Mesenchymal stem cell (in vitro differentiated cells and primary cell): ENCODE measurements around the gene EFTUD2.

Experiments
- DNase-seq: peaks from one replicate; pipeline ENCODE4 v3.0.0-alpha.2; 2013
- H2AFZ ChIP-seq: one replicate; pipeline ENCODE4 v1.6.1; 2013; ENCODE audit warnings: low read depth, mild to moderate bottlenecking, control low read depth, inconsistent platforms, low read length, moderate library complexity
- H2AK5ac ChIP-seq: 2 replicates; pipeline ENCODE4 v1.6.1; 2013; ENCODE audit warnings: low read length, moderate library complexity, mild to moderate bottlenecking, inconsistent platforms; ENCODE audit not compliant: severe bottlenecking
- H2BK120ac ChIP-seq: one replicate; pipeline ENCODE4 v1.6.1; 2013; ENCODE audit warnings: low read depth, mild to moderate bottlenecking, inconsistent platforms, low read length, moderate library complexity
- H2BK12ac ChIP-seq, 2 experiments: one replicate each; pipeline ENCODE4 v1.6.1; 2013; ENCODE audit warnings: inconsistent platforms in 2 of 2, low read length in 2 of 2, mild to moderate bottlenecking in 2 of 2, moderate library complexity in 2 of 2, control low read depth in 1 of 2
- H2BK15ac ChIP-seq: one replicate; pipeline ENCODE4 v1.6.1; 2013; ENCODE audit warnings: mild to moderate bottlenecking, low read depth, inconsistent platforms; ENCODE audit not compliant: poor library complexity, severe bottlenecking
- H2BK5ac ChIP-seq: 2 replicates; pipeline ENCODE4 v1.6.1; 2013; ENCODE audit warnings: low read depth, mild to moderate bottlenecking, low read length, control low read depth, inconsistent platforms; ENCODE audit not compliant: poor library complexity, severe bottlenecking
- H3K14ac ChIP-seq, 2 experiments: one replicate each; pipeline ENCODE4 v1.6.1; 2013; ENCODE audit warnings: inconsistent platforms in 2 of 2, low read length in 2 of 2, control low read depth in 1 of 2, mild to moderate bottlenecking in 1 of 2, moderate library complexity in 1 of 2
- H3K18ac ChIP-seq, 2 experiments: one replicate each; pipeline ENCODE4 v1.6.1; 2013; ENCODE audit warnings: inconsistent platforms in 2 of 2, low read length in 2 of 2, control low read depth in 1 of 2, low read depth in 1 of 2, mild to moderate bottlenecking in 1 of 2
- H3K23ac ChIP-seq, 2 experiments: one replicate each; pipeline ENCODE4 v1.6.1; 2013; ENCODE audit warnings: inconsistent platforms in 2 of 2, low read length in 2 of 2, mild to moderate bottlenecking in 2 of 2, moderate library complexity in 2 of 2, control low read depth in 1 of 2
- H3K27ac ChIP-seq: 2 replicates; pipeline ENCODE4 v1.5.1; 2013; ENCODE audit warnings: mild to moderate bottlenecking, moderate library complexity, low read length, control low read depth, inconsistent platforms; ENCODE audit not compliant: poor library complexity, severe bottlenecking
- H3K27me3 ChIP-seq, 2 experiments: 2 replicates each; pipeline versions ENCODE4 v1.6.1 to v1.7.0; 2013; ENCODE audit warnings: low read length in 2 of 2, mild to moderate bottlenecking in 2 of 2, moderate library complexity in 2 of 2, control low read depth in 1 of 2, inconsistent platforms in 1 of 2; ENCODE audit not compliant: control insufficient read depth in 1 of 2, insufficient read depth in 1 of 2
- H3K36me3 ChIP-seq, 2 experiments: 2 replicates each; pipeline versions ENCODE4 v1.6.1 to v1.7.0; 2013; ENCODE audit warnings: low read length in 2 of 2, control low read depth in 1 of 2, inconsistent platforms in 1 of 2, low read depth in 1 of 2, mild to moderate bottlenecking in 1 of 2; ENCODE audit not compliant: insufficient read depth in 2 of 2, control insufficient read depth in 1 of 2
- H3K4ac ChIP-seq, 2 experiments: one replicate each; pipeline ENCODE4 v1.6.1; 2013; ENCODE audit warnings: inconsistent platforms in 2 of 2, low read length in 2 of 2, mild to moderate bottlenecking in 2 of 2, moderate library complexity in 2 of 2, control low read depth in 1 of 2, low read depth in 1 of 2
- H3K4me1 ChIP-seq: 2 replicates; pipeline ENCODE4 v1.6.1; 2013; ENCODE audit warnings: low read depth, low read length, control low read depth; ENCODE audit not compliant: control insufficient read depth, insufficient read depth
- H3K4me2 ChIP-seq: 2 replicates; pipeline ENCODE4 v1.6.1; 2013; ENCODE audit warnings: low read length, mild to moderate bottlenecking, inconsistent platforms; ENCODE audit not compliant: poor library complexity, severe bottlenecking
- H3K4me3 ChIP-seq, 2 experiments: 2 replicates each; pipeline versions ENCODE4 v1.5.1 to v1.7.0; 2013; ENCODE audit warnings: low read length in 2 of 2, mild to moderate bottlenecking in 2 of 2, control low read depth in 1 of 2, low read depth in 1 of 2; ENCODE audit not compliant: insufficient read depth in 1 of 2
- H3K79me1 ChIP-seq: replicated peaks from 2 replicates; pipeline ENCODE4 v1.6.1; 2013; ENCODE audit warnings: mild to moderate bottlenecking, control low read depth, low read length, inconsistent platforms; ENCODE audit not compliant: poor library complexity, severe bottlenecking
- H3K9ac ChIP-seq: 2 replicates; pipeline ENCODE4 v1.7.0; 2013; ENCODE audit warnings: mild to moderate bottlenecking, low read length, moderate library complexity
- H3K9me3 ChIP-seq: 2 replicates; pipeline ENCODE4 v1.7.0; 2013; ENCODE audit warnings: mild to moderate bottlenecking, low read length; ENCODE audit not compliant: control insufficient read depth
- H4K8ac ChIP-seq: one replicate; pipeline ENCODE4 v1.6.1; 2013; ENCODE audit warnings: inconsistent platforms, mild to moderate bottlenecking, low read length, moderate library complexity
- H4K91ac ChIP-seq: one replicate; pipeline ENCODE4 v1.6.1; 2013; ENCODE audit warnings: mild to moderate bottlenecking, low read length, inconsistent platforms
- whole genome bisulfite sequencing: methylation state at CpG from one replicate; pipeline ENCODE4 v1.1.7; 2013; ENCODE audit warnings: mixed read lengths; 5-methylcytosine and 5-hydroxymethylcytosine counted together

EFTUD2 gene

DNA sequence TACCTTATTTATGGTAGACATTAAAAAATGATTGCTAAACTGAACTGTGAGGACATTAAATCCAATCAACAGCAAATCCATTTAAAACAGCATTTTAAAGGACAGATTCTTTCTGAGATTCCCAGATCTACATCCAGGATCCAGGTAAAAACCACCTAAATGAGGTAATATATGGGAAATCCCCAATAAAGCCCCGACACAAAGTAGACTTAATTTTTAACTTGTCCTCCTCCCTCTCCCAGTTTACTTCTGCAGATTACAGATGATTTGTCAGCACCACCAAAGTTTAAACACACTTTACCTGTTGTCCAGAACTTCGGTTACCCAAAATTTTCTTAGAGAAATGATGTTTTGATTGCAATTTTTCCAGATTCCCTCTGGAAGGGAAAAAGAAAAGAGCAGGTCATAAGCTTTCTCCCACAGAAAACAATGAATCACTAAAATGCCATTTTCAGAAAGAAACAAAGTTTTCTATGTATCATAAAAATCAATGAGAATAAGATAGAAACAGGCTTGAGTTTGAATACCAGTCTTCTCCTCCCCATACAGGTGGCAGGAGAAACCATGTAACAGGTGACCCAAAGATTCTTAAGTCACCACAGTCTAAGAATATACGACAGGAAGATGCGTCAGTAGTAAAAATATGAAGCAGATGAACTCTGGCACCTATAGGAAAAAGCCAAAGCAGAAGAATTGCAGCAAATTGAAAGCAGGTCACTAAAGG, 92.0 kb downstream of the EFTUD2 start:
- Histone ChIP-seq H3K36me3 (peaks cover 13 to 29% of the 10 kb centered on the region in 2 experiments), H2BK5ac (no peak overlapping the region), H4K8ac (no peak overlapping the region), H3K9me3 (no peaks in the 10 kb centered on the region), H2AK5ac (no peak overlapping the region), H3K4ac (no peak overlapping the region), H3K27ac (peak overlapping the region; percentile 30), H2BK12ac (no peak overlapping the region), H3K27me3 (no peaks in the 10 kb centered on the region), H3K9ac (peak overlapping the region; percentile 33), H3K14ac (no peak overlapping the region), H3K23ac (no peak overlapping the region), H2BK120ac (peak overlapping the region; percentile 19), H2AFZ (no peak overlapping the region), H4K91ac (no peak overlapping the region), H3K4me2 (no peak overlapping the region), H3K4me3 (no peak overlapping the region), H3K79me1 (peaks cover 21% of the 10 kb centered on the region), H2BK15ac (no peak overlapping the region), H3K18ac (no peak overlapping the region), H3K4me1 (peaks cover 2% of the 10 kb centered on the region)
- 62% methylated on average over 3 of the region's 4 CpGs for WGBS
- DNase-seq = no peak

DNA sequence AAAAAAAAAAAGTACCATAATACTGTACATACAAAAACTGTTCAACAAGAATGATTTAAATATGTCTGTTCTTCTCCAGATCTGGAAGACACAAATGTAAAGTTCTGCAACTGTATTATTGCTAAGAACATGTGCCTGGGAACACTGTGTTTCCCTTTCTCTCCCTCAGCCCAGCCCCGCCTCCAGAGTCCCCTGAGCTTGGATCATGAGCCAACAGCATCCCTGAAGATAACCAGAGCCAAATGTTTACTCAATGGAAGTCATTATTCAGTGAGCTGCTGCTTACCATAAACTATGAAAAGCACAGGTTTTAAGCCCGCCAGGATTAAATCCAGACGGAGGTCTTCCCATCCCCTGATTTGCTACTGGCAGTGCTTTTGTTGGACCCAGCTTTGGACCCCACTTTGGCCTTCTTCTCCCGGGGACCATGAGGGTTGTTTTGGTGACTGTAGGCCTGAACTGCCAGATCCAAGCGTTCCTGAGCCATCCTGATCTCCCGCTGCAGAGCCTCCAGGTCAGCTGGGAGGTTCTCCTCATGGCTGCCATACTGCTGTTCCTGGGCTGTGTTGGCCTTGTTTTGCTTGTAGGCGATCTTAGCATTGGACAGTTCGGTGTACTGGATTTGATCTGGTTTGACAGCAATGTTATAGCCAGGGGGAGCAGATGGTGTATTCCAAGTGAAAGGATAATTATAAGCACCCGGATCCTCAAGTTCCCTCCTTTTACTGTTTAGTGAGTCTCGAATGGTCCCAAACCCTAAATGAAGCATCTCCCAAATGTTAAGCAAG, 94.7 kb downstream of the EFTUD2 start:
- peaks cover 13 to 43% of the 10 kb centered on the region in 2 experiments for H3K36me3 ChIP-seq
- no peak overlapping the region for H2BK120ac ChIP-seq
- H3K4ac ChIP-seq = no peak overlapping the region
- H3K9me3 ChIP-seq = no peaks in the 10 kb centered on the region
- H3K4me3 ChIP-seq = peak overlapping the region in 1 of 2 experiments; percentile 4
- no peak overlapping the region for H3K27ac ChIP-seq
- H2AFZ ChIP-seq = no peak overlapping the region
- peak overlapping the region; percentile 43 for H4K91ac ChIP-seq
- 51% methylated on average over 9 of the region's 10 CpGs for WGBS
- H2BK5ac ChIP-seq = no peak overlapping the region
- no peak overlapping the region for H2AK5ac ChIP-seq
- no peak overlapping the region for H2BK15ac ChIP-seq
- no peaks in the 10 kb centered on the region for H3K27me3 ChIP-seq
- H3K4me1 ChIP-seq = peaks cover 2% of the 10 kb centered on the region
- H3K4me2 ChIP-seq = no peak overlapping the region
- H3K18ac ChIP-seq = peak overlapping the region; percentile 34 to 50
- peak overlapping the region in 1 of 2 experiments; percentile 11 for H2BK12ac ChIP-seq
- H3K9ac ChIP-seq = no peak overlapping the region
- no peak overlapping the region for H3K23ac ChIP-seq
- peak overlapping the region; percentile 83 for H4K8ac ChIP-seq
- peaks cover 19% of the 10 kb centered on the region for H3K79me1 ChIP-seq
- DNase-seq = peak; percentile 87
- H3K14ac ChIP-seq = no peak overlapping the region

DNA sequence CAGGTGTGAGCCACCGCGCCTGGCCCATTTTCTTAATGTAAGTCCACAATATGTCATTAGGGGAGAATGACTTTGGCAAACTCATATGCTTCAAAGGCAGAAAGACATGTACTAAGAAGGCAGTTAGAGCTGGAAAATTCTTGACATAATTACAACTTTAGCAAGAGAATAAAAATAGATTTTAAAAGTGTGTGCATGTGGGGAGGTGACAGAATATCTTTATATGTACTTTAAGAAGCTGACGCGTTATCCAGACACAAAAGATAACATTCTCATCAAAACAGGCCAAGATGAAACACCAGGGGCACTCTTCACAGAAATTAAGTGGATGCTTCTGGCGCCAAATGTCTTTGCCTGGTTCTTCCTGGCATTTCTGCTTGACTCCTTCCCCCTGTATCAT, 97.4 kb downstream of the EFTUD2 start:
- Histone ChIP-seq H3K4me1 (peaks cover 3% of the 10 kb centered on the region), H3K36me3 (peaks cover 16 to 56% of the 10 kb centered on the region in 2 experiments), H3K27me3 (no peaks in the 10 kb centered on the region), H4K8ac (no peak overlapping the region), H2BK5ac (no peak overlapping the region), H3K4me2 (no peak overlapping the region), H3K9me3 (no peaks in the 10 kb centered on the region), H3K27ac (no peak overlapping the region), H2AFZ (no peak overlapping the region), H2AK5ac (no peak overlapping the region), H4K91ac (no peak overlapping the region), H3K14ac (no peak overlapping the region), H2BK12ac (no peak overlapping the region), H3K23ac (no peak overlapping the region), H2BK15ac (no peak overlapping the region), H3K4ac (no peak overlapping the region), H3K4me3 (no peak overlapping the region), H3K9ac (no peak overlapping the region), H2BK120ac (no peak overlapping the region), H3K79me1 (peaks cover 22% of the 10 kb centered on the region), H3K18ac (no peak overlapping the region)
- DNase-seq = no peak
- WGBS = 98% methylated on average over 5 of the region's 5 CpGs
